Measurements from ENCODE around the gene LYRM7.
"Not testable (repeated sequence)": the region's sequence is repeated elsewhere in the genome, so short reads cannot be mapped to it uniquely, and the experiment has no call there.

The LYRM7 gene

GRCh38 chr5:131222731-131223130, 52.0 kb downstream of the LYRM7 start:
- no peak for DNase-seq

GRCh38 chr5:131223751-131224386, 53.1 kb downstream of the LYRM7 start:
- DNase-seq, result no peak

GRCh38 chr5:131224387-131225201, 53.9 kb downstream of the LYRM7 start:
- peak; percentile 20 to 48 for DNase-seq

- no peak for DNase-seq
Observed at GRCh38 chr5:131225282-131225974, 54.7 kb downstream of the LYRM7 start.

- DNase-seq, result no peak
Observed at GRCh38 chr5:131226899-131227298, 56.2 kb downstream of the LYRM7 start.

- no peak for DNase-seq
Observed at GRCh38 chr5:131228646-131229045, 57.9 kb downstream of the LYRM7 start.

GRCh38 chr5:131229623-131230022, 58.9 kb downstream of the LYRM7 start:
- DNase-seq, result no peak

- no peak for DNase-seq
Observed at GRCh38 chr5:131230406-131230805, 59.7 kb downstream of the LYRM7 start.

- DNase-seq, result no peak
Observed at GRCh38 chr5:131239686-131240085, 68.9 kb downstream of the LYRM7 start.

- no peak for DNase-seq
Observed at GRCh38 chr5:131242728-131243255, 72.0 kb downstream of the LYRM7 start.

GRCh38 chr5:131245312-131245711, 74.6 kb downstream of the LYRM7 start:
- no peak for DNase-seq

- DNase-seq, result no peak
Observed at GRCh38 chr5:131245948-131246347, 75.2 kb downstream of the LYRM7 start.

- DNase-seq, result no peak
Observed at GRCh38 chr5:131246504-131246903, 75.8 kb downstream of the LYRM7 start.

- no peak for DNase-seq
Observed at GRCh38 chr5:131250751-131251475, 80.2 kb downstream of the LYRM7 start.

- peak; percentile 88 for DNase-seq
Observed at GRCh38 chr5:131252824-131253171, 82.1 kb downstream of the LYRM7 start.

GRCh38 chr5:131254025-131254424, 83.3 kb downstream of the LYRM7 start:
- DNase-seq, result not testable (repeated sequence)

- DNase-seq, result no peak
Observed at GRCh38 chr5:131254741-131255140, 84.0 kb downstream of the LYRM7 start.
